A549 (cell line): Measurements from ENCODE around the gene RCC1. TPM values are rescaled to one million over a fixed set of nuclear protein-coding genes. Genes with fewer than 3 reads are reported as not detected.

ENCODE experiments used
- ATAC-seq, 2 experiments: fragments of 200-7000 bp in 1 of 2; fragments of >200 bp in 1 of 2; cut with Nextera tagmentation in 1 of 2; cut with Tn5 transposase in 1 of 2; 3 replicates each; pipeline versions ENCODE4 v1.8.0 to v1.9.1; 2018 to 2020; ENCODE audit warnings: mild to moderate bottlenecking in 1 of 2, moderate library complexity in 1 of 2
- CTCF ChIA-PET: fragments of 300-600 bp; sonication (Branson Sonifier 250); formaldehyde crosslinking; extraction: SDS; loops from one replicate; lab custom pipeline; 2021; ENCODE audit warnings: antibody characterized with exemption, inconsistent platforms; lab: Yijun Ruan, JAX
- POLR2A ChIA-PET: fragments of 350-600 bp; formaldehyde crosslinking; extraction: SDS; loops from one replicate; lab custom pipeline; 2021; ENCODE audit warnings: antibody characterized with exemption, inconsistent platforms; lab: Yijun Ruan, JAX
- DNase-seq, 2 experiments: peaks; one replicate each; pipeline versions ENCODE4 v3.0.0 to v3.0.0-alpha.2; 2011 to 2016; ENCODE audit warnings: low read depth in 1 of 2, low spot score in 1 of 2
- FAIRE-seq: peaks from 2 replicates; lab custom pipeline; 2011; peaks lifted over from hg19 to GRCh38; lab: Jason Lieb, UNC
- H3K27ac ChIP-seq, 2 experiments: fragments of >200 bp; sonication (Bioruptor Twin); formaldehyde crosslinking; 3 replicates each; pipeline ENCODE4 v1.5.1; 2016 to 2017
- H3K4me1 ChIP-seq: fragments of >200 bp; sonication (Bioruptor Twin); formaldehyde crosslinking; 3 replicates; pipeline ENCODE4 v1.6.1; 2016
- H3K4me2 ChIP-seq: fragments of >200 bp; sonication (Bioruptor Twin); formaldehyde crosslinking; 3 replicates; pipeline ENCODE4 v1.6.1; 2016
- H3K4me3 ChIP-seq: fragments of >200 bp; sonication (Bioruptor Twin); formaldehyde crosslinking; 3 replicates; pipeline ENCODE4 v1.5.1; 2016
- H3K9me3 ChIP-seq: fragments of >200 bp; sonication (Bioruptor Twin); formaldehyde crosslinking; 3 replicates; pipeline ENCODE4 v1.6.1; 2016
- CBX8 ChIP-seq: fragments of 200-600 bp; sonication (generic); IDR thresholded peaks from 2 replicates; pipeline ENCODE4 v1.6.1; 2016
- CHD2 ChIP-seq: fragments of 150-350 bp; IDR thresholded peaks from 2 replicates; pipeline ENCODE4 v1.6.1; 2014; ENCODE audit warnings: low read length; ENCODE audit not compliant: partially characterized antibody
- E2F6 ChIP-seq: IDR thresholded peaks from 2 replicates; pipeline ENCODE4 v1.6.1; 2012; ENCODE audit warnings: low read depth, borderline replicate concordance
- EHF ChIP-seq: fragments of 250-450 bp; sonication (Bioruptor Pico); IDR thresholded peaks from 2 replicates; pipeline ENCODE4 v1.5.0; 2020; ENCODE audit warnings: mild to moderate bottlenecking
- ESRRA ChIP-seq: fragments of 150-350 bp; IDR thresholded peaks from 2 replicates; pipeline ENCODE4 v1.6.1; 2014; ENCODE audit warnings: mild to moderate bottlenecking, low read length, borderline replicate concordance
- FOSL2 ChIP-seq, 2 experiments: fragments of 450-650 bp in 1 of 2; fragments of >200 bp in 1 of 2; sonication (Bioruptor Twin) in 1 of 2; formaldehyde crosslinking; IDR thresholded peaks; 2 replicates each; pipeline versions ENCODE4 v1.5.0 to v1.6.1; 2016 to 2020; ENCODE audit warnings: mild to moderate bottlenecking in 1 of 2, moderate library complexity in 1 of 2
- HDAC2 ChIP-seq: fragments of 200-600 bp; sonication (generic); IDR thresholded peaks from 2 replicates; pipeline ENCODE4 v1.6.1; 2016
- HOXA7 ChIP-seq: fragments of 250-450 bp; sonication (Bioruptor Pico); IDR thresholded peaks from 2 replicates; pipeline ENCODE4 v1.5.0; 2020; ENCODE audit warnings: mild to moderate bottlenecking, moderate library complexity
- HOXB13 ChIP-seq: fragments of 250-450 bp; sonication (Bioruptor Pico); IDR thresholded peaks from 2 replicates; pipeline ENCODE4 v1.5.0; 2020; ENCODE audit warnings: low read depth, mild to moderate bottlenecking, moderate library complexity
- HOXB5 ChIP-seq: fragments of 250-450 bp; sonication (Bioruptor Pico); IDR thresholded peaks from 2 replicates; pipeline ENCODE4 v1.5.0; 2020; ENCODE audit warnings: mild to moderate bottlenecking, moderate library complexity
- JUN ChIP-seq, 2 experiments: fragments of >200 bp; sonication (Bioruptor Twin); formaldehyde crosslinking; IDR thresholded peaks; 2 replicates in 1 of 2; 3 replicates in 1 of 2; pipeline ENCODE4 v1.6.1; 2016 to 2017
- MAZ ChIP-seq: fragments of 150-350 bp; IDR thresholded peaks from 2 replicates; pipeline ENCODE4 v1.6.1; 2014; ENCODE audit warnings: antibody characterized with exemption, low read depth, low read length, borderline replicate concordance
- NR3C1 ChIP-seq: fragments of >200 bp; sonication (Bioruptor Twin); formaldehyde crosslinking; IDR thresholded peaks from 3 replicates; pipeline ENCODE4 v1.6.1; 2017
- POLR2A ChIP-seq: IDR thresholded peaks from 2 replicates; pipeline ENCODE4 v1.6.1; 2012; ENCODE audit warnings: mild to moderate bottlenecking, low read length
- RARB ChIP-seq: fragments of 250-450 bp; sonication (Bioruptor Pico); IDR thresholded peaks from 2 replicates; pipeline ENCODE4 v1.8.0; 2021; ENCODE audit warnings: mild to moderate bottlenecking, moderate library complexity
- RCOR1 ChIP-seq: fragments of 150-350 bp; IDR thresholded peaks from 2 replicates; pipeline ENCODE4 v1.6.1; 2014; ENCODE audit warnings: antibody characterized with exemption, low read length, low read depth
- RFX5 ChIP-seq: fragments of 450-650 bp; IDR thresholded peaks from 2 replicates; pipeline ENCODE4 v1.7.1; 2014; ENCODE audit warnings: antibody characterized with exemption, mild to moderate bottlenecking, moderate library complexity
- SMC3 ChIP-seq: fragments of >200 bp; sonication (Bioruptor Twin); formaldehyde crosslinking; IDR thresholded peaks from 3 replicates; pipeline ENCODE4 v1.6.1; 2018; ENCODE audit warnings: inconsistent platforms
- WGBS: methylation state at CpG from one replicate; pipeline ENCODE4 v1.1.6; 2017; ENCODE audit errors: missing lambda C conversion rate; 5-methylcytosine and 5-hydroxymethylcytosine counted together
- polyA plus RNA-seq, 4 experiments: library from polyadenylated mRNA; depleted of rRNA in 3 of 4; stranded (reverse); fragments of >200 nt; fragmentation: RNase III in 1 of 4; extraction: RNeasy Plus Mini Kit Qiagen cat#74134 plus additional on column Dnase treatment in 1 of 4; gene quantifications; 2 replicates in 3 of 4; 3 replicates in 1 of 4; pipeline ENCODE4 v1.2.3, GENCODE V29; 2011 to 2017
- TF ChIP-seq, protein P1 (sequence below): fragments of 450-650 bp; IDR thresholded peaks from 2 replicates; pipeline ENCODE4 v1.6.1; 2014; ENCODE audit warnings: antibody characterized with exemption
- TF ChIP-seq, protein P2 (sequence below): fragments of >200 bp; sonication (Bioruptor Twin); formaldehyde crosslinking; IDR thresholded peaks from 3 replicates; pipeline ENCODE4 v1.6.1; 2016
- TF ChIP-seq, protein P3 (sequence below): fragments of 250-450 bp; sonication (Bioruptor Pico); IDR thresholded peaks from 2 replicates; pipeline ENCODE4 v1.5.0; 2020; ENCODE audit warnings: low read depth, mild to moderate bottlenecking, moderate library complexity

The RCC1 gene
- polyA plus RNA-seq, 2 of the 4 experiments (the other 2 are of a cell fraction): 42.1 to 70.3 TPM

DNA sequence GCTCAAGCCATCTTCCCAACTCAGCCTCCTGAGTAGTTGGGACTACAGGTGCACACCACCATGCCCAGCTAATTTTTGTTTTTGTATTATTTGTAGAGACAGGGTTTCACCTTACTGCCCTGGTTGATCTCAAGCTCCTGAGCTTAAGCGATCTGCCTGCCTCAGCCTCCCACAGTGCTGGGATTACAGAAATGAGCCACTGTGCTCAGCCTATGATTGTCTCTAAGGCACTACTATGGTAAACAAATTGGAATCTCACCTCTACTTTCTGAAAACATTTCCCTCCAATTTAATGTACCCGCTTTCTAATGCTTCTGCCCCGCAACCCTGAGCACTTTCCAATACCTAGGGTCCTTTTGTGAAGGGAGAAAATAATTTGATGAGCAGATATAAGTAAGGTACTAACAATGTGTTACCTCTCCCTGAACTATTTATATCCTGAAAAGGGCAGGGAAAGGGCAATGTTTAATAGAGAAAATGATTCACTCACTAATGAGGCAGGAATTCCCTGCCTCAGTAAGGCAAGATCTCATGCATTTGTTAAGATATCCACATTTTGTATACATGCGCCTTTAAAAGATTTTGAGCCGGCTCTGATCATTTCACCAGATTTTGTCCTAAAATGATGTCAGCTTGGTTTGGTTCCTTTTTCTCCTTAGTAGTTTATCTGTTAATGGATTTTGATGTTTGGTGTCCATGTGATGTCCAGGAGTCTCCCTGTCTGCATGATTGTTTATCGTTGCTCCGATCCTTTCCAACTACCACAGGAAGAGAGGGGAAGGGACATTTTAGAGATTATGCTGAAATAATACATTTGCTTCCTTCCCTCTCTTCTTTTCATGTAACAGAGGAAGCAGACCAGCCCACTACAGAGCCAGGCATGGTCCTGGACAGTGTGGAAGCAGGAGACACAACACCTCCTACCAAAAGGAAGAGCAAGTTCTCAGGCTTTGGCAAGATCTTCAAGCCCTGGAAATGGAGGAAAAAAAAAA, 47.3 kb upstream of the RCC1 start:
- Histone ChIP-seq H3K4me2 (no peak overlapping the region), H3K27ac (no peak overlapping the region), H3K4me1 (peaks cover 25% of the 10 kb centered on the region; the same call in 2 of the 3 replicates), H3K4me3 (no peak overlapping the region), H3K9me3 (no peaks in the 10 kb centered on the region)
- TF ChIP-seq MAZ: no peak
- no peak for TF ChIP-seq CBX8
- TF ChIP-seq RARB: no peak
- no peak for TF ChIP-seq ESRRA
- TF ChIP-seq, protein P1, sequence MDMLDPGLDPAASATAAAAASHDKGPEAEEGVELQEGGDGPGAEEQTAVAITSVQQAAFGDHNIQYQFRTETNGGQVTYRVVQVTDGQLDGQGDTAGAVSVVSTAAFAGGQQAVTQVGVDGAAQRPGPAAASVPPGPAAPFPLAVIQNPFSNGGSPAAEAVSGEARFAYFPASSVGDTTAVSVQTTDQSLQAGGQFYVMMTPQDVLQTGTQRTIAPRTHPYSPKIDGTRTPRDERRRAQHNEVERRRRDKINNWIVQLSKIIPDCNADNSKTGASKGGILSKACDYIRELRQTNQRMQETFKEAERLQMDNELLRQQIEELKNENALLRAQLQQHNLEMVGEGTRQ: no peak
- no peak for TF ChIP-seq JUN (IDR thresholded peaks at IDR 0.05)
- TF ChIP-seq FOSL2 (IDR thresholded peaks at IDR 0.05): no peak
- no peak for TF ChIP-seq FOSL2 (CRISPR knock-in tag; IDR thresholded peaks at IDR 0.05)
- TF ChIP-seq, protein P2, sequence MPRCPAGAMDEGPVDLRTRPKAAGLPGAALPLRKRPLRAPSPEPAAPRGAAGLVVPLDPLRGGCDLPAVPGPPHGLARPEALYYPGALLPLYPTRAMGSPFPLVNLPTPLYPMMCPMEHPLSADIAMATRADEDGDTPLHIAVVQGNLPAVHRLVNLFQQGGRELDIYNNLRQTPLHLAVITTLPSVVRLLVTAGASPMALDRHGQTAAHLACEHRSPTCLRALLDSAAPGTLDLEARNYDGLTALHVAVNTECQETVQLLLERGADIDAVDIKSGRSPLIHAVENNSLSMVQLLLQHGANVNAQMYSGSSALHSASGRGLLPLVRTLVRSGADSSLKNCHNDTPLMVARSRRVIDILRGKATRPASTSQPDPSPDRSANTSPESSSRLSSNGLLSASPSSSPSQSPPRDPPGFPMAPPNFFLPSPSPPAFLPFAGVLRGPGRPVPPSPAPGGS: no peak
- no peak for TF ChIP-seq E2F6
- TF ChIP-seq HOXB5 (CRISPR knock-in tag): no peak
- no peak for TF ChIP-seq POLR2A
- no peak for TF ChIP-seq RFX5
- no peak for TF ChIP-seq HOXB13 (CRISPR knock-in tag)
- TF ChIP-seq HOXA7 (CRISPR knock-in tag): no peak
- no peak for TF ChIP-seq HDAC2
- no peak for TF ChIP-seq RCOR1
- 96% methylated on average over 7 of the region's 7 CpGs for WGBS
- DNase-seq: no peak
- ChIA-PET POLR2A (no interaction called here), CTCF (no interaction called here)
- FAIRE-seq: no peak
- ATAC-seq: no peak

GRCh38 chr1:28466226-28466778, 39.5 kb upstream of the RCC1 start:
- H3K4me2 ChIP-seq: no peak overlapping the region
- H3K9me3 ChIP-seq: no peaks in the 10 kb centered on the region
- ChIA-PET CTCF (no interaction called here), POLR2A (no interaction called here)
- no peak for DNase-seq
- peaks cover 2% of the 10 kb centered on the region for H3K4me1 ChIP-seq
- H3K27ac ChIP-seq: no peak overlapping the region
- 97% methylated on average over 3 of the region's 3 CpGs for WGBS
- no peak for ATAC-seq
- no peak for FAIRE-seq
- TF ChIP-seq, protein P2: no peak
- no peak for TF ChIP-seq EHF
- TF ChIP-seq CHD2: no peak
- TF ChIP-seq, protein P3, sequence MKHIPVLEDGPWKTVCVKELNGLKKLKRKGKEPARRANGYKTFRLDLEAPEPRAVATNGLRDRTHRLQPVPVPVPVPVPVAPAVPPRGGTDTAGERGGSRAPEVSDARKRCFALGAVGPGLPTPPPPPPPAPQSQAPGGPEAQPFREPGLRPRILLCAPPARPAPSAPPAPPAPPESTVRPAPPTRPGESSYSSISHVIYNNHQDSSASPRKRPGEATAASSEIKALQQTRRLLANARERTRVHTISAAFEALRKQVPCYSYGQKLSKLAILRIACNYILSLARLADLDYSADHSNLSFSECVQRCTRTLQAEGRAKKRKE (CRISPR knock-in tag): no peak
- no peak for TF ChIP-seq RFX5
- no peak for TF ChIP-seq RCOR1
- no peak for TF ChIP-seq SMC3
- TF ChIP-seq NR3C1: no peak
- TF ChIP-seq RARB: no peak
- TF ChIP-seq, all 56 proteins: peak for 0
- no peak overlapping the region for H3K4me3 ChIP-seq
